Activated T-helper 2 cell treated with anti-CD3 and anti-CD28 coated beads, Interferon-gamma antibody, Interleukin-2, Interleukin-4, amounts not matched to agents 10 μg/mL and 5 μg/mL and 100 μg/mL, durations not matched to agents 14 hours and 24 hours and 36 hours (primary cell): ENCODE data around the gene GPX7. TPM values are rescaled to one million over a fixed set of nuclear protein-coding genes. Genes with fewer than 3 reads are reported as not detected.

Source experiments
- DNase-seq: peaks from one replicate; pipeline ENCODE4 v3.0.0; 2021; ENCODE audit warnings: low spot score
- H3K27ac Mint-ChIP-seq: one replicate; pipeline ENCODE4 v1.8.0; 2021; ENCODE audit warnings: mixed read lengths
- H3K27me3 Mint-ChIP-seq: one replicate; pipeline ENCODE4 v1.8.0; 2021; ENCODE audit warnings: low read depth, mixed read lengths
- H3K36me3 Mint-ChIP-seq: one replicate; pipeline ENCODE4 v1.8.0; 2021; ENCODE audit warnings: low read depth, mixed read lengths
- H3K4me1 Mint-ChIP-seq: one replicate; pipeline ENCODE4 v1.8.0; 2021; ENCODE audit warnings: low read depth, mixed read lengths
- H3K4me3 Mint-ChIP-seq: one replicate; pipeline ENCODE4 v1.8.0; 2021; ENCODE audit warnings: low read depth, mild to moderate bottlenecking, moderate library complexity, mixed read lengths
- H3K9me3 Mint-ChIP-seq: one replicate; pipeline ENCODE4 v1.8.0; 2021; ENCODE audit warnings: mixed read lengths
- intact Hi-C: fragments of 100-400 bp; cut with micrococcal nuclease; formaldehyde crosslinking; loops from one replicate; pipeline ENCODE4 v1.15.1; 2023
- total RNA-seq: library from RNA; stranded (reverse); gene quantifications from 2 replicates; pipeline ENCODE4 v1.2.3, GENCODE V29; 2022

Gene GPX7
- total RNA-seq, 1 donor from 2014 or later, result 31.1 TPM

DNA sequence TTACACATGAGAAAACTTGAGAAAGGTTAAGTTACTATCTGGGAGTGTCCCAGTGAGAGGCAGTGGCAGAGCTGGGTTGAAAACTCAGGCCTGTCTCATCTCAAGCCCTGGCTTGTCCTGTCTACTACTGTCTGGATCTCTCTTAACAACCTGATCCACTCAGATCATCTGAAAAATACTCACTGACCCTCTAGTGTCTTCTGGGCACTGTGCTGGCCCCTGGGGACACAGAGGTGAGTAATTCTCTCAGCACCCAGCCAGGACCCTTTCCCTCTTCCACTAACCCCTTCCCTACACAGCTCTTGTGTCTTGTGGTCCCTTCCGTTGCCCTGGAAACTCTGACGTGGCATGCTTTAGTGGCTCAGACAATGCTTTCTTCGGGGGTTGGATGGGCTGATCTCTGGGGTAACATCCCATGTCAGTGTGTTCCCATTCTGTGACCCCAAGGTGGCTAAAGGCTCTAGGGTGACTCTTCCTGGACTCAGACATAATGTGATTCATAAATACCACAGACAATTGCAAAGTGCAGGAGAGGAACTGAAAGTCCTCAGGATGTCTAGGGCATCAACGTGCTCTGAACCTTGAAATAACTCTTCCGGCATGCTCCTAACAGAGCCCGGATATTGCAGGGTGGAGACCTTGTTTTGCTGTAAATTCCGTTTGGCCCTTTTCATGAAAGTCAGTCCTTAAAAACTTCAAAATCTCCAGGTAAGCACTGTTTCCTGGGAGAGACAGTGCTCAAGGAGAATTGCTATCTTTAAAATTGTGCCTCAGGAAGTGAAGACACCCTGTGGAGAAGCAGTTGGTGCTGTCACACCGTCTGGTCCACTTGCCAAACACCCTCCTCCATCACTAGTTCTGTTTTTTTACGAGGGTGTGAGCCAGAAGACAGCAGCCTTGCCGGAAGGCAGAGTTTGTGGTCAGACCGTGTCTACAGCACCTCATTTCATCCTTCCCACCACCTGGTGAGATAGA is 34.8 kb downstream of the GPX7 start:
- peaks cover 51% of the 10 kb centered on the region for H3K4me1 Mint-ChIP-seq
- H3K9me3 Mint-ChIP-seq, result peaks cover 7% of the 10 kb centered on the region
- peaks cover 16% of the 10 kb centered on the region for H3K36me3 Mint-ChIP-seq
- intact Hi-C loops, result loop anchor here (1.0 to 5.0 kb wide), 2 partner anchors 22 to 85 kb away; partner anchors contain the start of gene TUT4
- peak overlapping the region; percentile 99 for H3K27ac Mint-ChIP-seq
- DNase-seq, result peak; percentile 78
- peak overlapping the region; percentile 69 for H3K4me3 Mint-ChIP-seq
- H3K27me3 Mint-ChIP-seq, result peaks cover 7% of the 10 kb centered on the region

DNA sequence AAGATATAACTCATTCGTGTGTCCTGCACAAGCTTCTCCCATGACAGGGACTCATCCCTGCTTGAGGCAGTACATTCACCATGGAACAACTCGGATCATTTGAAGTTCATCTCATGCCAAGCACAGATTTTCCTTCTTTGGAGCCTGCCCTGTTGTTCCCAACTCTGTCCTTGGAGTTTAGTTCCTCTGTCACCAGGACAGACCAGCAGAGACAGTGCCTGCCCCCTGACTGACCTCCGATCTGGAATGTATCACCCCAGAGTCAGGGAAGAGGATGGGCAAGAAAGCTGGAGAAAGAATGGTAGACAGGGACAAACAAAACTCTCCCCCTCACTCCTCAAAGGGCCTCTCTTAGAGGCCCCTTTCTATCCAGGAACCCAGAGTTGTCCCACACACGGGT is 35.8 kb downstream of the GPX7 start:
- H3K27me3 Mint-ChIP-seq, result peaks cover 7% of the 10 kb centered on the region
- H3K36me3 Mint-ChIP-seq, result peaks cover 18% of the 10 kb centered on the region
- no peak for DNase-seq
- H3K9me3 Mint-ChIP-seq, result peaks cover 7% of the 10 kb centered on the region
- no peak overlapping the region for H3K4me3 Mint-ChIP-seq
- intact Hi-C loops, result loop anchor here (1.0 to 5.0 kb wide), 2 partner anchors 21 to 86 kb away; partner anchors contain the start of gene TUT4
- peaks cover 53% of the 10 kb centered on the region for H3K4me1 Mint-ChIP-seq
- H3K27ac Mint-ChIP-seq, result peak overlapping the region; percentile 99

DNA sequence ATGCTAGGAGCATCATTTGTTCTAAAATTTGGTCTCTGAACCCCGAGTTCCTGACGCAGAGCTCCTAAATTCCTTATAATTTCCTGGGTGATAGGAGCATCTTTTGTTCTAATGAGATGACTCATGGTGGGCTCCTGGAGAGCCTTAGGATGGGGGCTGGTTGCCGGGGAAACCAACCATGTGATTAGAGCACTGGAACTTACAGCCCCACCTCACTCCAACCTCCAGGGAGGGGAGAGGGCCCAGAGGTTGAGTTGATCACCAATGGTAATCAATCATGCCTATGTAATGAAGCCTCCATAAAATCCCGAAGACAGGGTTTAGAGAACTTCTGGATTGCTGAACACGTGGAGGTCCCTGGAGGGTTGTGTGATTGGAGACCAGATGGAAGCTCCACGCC is 38.5 kb downstream of the GPX7 start:
- H3K27me3 Mint-ChIP-seq, result no peaks in the 10 kb centered on the region
- no peak overlapping the region for H3K27ac Mint-ChIP-seq
- peaks cover 37% of the 10 kb centered on the region for H3K4me1 Mint-ChIP-seq
- no peaks in the 10 kb centered on the region for H3K9me3 Mint-ChIP-seq
- DNase-seq, result no peak
- no peak overlapping the region for H3K4me3 Mint-ChIP-seq
- H3K36me3 Mint-ChIP-seq, result peaks cover 13% of the 10 kb centered on the region
- intact Hi-C loops, result no loop called here

DNA sequence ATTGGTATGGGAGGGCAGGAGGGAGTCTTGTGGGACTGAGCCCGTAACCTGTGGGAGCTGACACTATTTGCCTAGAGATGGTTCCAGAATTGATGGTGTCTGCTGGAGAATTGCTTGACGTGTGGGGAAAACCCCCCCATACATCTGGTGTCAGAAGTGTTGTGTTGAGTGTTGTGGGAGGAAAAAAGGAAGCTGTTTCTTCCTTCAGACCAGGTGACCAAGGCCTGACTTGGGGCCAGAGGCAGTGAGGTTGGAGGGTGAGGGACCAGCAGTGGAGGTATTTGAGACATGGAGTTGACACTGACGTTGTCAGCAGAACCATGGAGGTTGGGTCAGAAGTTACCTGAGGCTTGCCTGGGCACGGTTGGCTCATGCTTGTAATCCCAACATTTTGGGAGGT is 39.1 kb downstream of the GPX7 start:
- Mint-ChIP-seq H3K4me3 (no peak overlapping the region), H3K9me3 (no peaks in the 10 kb centered on the region), H3K36me3 (peaks cover 13% of the 10 kb centered on the region), H3K4me1 (peaks cover 37% of the 10 kb centered on the region), H3K27ac (no peak overlapping the region), H3K27me3 (no peaks in the 10 kb centered on the region)
- intact Hi-C loops, result no loop called here
- no peak for DNase-seq

- Mint-ChIP-seq H3K9me3 (no peaks in the 10 kb centered on the region), H3K4me1 (peaks cover 9% of the 10 kb centered on the region), H3K4me3 (no peak overlapping the region), H3K27me3 (no peaks in the 10 kb centered on the region), H3K27ac (no peak overlapping the region), H3K36me3 (peaks cover 3% of the 10 kb centered on the region)
- intact Hi-C loops, result no loop called here
- DNase-seq, result no peak
Measured at GRCh38 chr1:52645261-52645660, 43.1 kb downstream of the GPX7 start.

DNA sequence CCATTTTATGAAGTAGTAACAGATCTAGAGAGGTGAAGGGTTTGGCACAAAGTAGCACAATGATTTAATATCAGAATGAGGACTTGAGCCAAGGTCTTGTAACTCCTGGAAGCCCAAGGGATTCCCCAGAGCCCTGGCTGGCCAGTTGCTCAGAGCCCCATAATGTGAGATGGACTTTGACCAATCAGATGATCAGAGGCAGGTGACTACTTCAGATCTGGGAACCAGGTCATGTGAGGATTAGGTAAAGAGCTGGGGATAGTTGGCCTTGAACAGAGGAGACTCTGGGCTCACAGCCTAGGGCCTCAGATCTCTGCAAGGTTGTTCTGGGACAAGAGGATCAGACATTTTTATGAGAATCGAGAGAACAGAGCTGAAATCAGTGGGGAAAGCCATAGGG is 49.7 kb downstream of the GPX7 start:
- Mint-ChIP-seq H3K36me3 (no peaks in the 10 kb centered on the region), H3K27me3 (no peaks in the 10 kb centered on the region), H3K9me3 (no peaks in the 10 kb centered on the region), H3K4me1 (peaks cover 6% of the 10 kb centered on the region), H3K4me3 (no peak overlapping the region), H3K27ac (no peak overlapping the region)
- no peak for DNase-seq
- intact Hi-C loops, result no loop called here

DNA sequence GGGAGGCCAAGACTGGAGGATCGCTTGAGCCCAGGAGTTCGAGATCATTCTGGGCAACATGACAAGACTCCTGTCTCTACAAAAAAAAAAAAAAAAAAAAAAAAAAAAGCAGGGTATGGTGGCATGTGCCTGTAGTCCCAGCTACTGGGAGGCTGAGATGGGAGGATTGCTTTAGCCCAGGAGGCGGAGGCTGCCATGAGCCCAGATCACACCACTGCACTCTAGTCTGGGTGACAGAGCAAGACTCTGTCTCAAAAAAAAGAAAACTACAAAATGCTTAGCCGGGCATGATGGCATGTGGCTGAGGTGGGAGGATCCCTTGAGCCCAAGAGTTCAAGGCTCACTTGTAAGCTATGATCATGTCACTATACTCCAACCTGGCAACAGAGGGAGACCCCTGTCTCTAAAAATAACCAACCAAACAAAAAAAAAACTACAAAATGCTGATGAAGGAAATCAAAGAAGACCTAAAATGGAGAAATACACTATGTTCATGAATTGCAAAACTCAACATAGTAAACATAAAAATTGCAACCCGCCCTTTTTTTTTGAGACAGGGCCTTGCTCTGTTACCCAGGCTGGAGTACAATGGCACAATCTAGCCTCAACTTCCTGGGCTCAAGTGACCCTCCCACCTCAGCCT is 51.2 kb downstream of the GPX7 start:
- intact Hi-C loops, result no loop called here
- H3K27ac Mint-ChIP-seq, result no peak overlapping the region
- no peak overlapping the region for H3K4me3 Mint-ChIP-seq
- H3K9me3 Mint-ChIP-seq, result no peaks in the 10 kb centered on the region
- DNase-seq, result no peak
- peaks cover 6% of the 10 kb centered on the region for H3K4me1 Mint-ChIP-seq
- no peaks in the 10 kb centered on the region for H3K27me3 Mint-ChIP-seq
- no peaks in the 10 kb centered on the region for H3K36me3 Mint-ChIP-seq

DNA sequence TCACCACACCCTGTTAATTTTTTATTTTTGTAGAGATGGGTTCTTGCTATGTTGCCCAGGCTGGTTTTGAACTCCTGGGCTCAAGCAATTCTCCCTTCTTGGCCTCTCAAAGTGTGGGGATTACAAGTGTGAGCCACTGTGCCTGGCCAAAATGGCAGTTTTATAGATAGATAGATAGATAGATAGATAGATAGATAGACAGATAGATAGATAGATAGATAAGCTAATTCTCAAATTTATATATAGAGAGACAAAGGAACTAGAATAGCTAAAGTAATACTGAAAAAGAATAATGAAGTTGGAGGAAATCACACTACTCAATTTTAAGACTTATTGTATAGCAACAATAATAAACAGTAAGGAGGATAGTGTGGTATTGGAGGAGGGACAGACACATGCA is 51.9 kb downstream of the GPX7 start:
- intact Hi-C loops, result no loop called here

GRCh38 chr1:52657702-52658101 is 55.5 kb downstream of the GPX7 start:
- H3K27ac Mint-ChIP-seq, result no peak overlapping the region
- no peaks in the 10 kb centered on the region for H3K27me3 Mint-ChIP-seq
- intact Hi-C loops, result no loop called here
- no peaks in the 10 kb centered on the region for H3K9me3 Mint-ChIP-seq
- no peaks in the 10 kb centered on the region for H3K36me3 Mint-ChIP-seq
- no peak for DNase-seq
- H3K4me1 Mint-ChIP-seq, result peaks cover 20% of the 10 kb centered on the region
- no peak overlapping the region for H3K4me3 Mint-ChIP-seq

More for the DNA sequence above, 51.9 kb downstream of the GPX7 start:
- no peak for DNase-seq
- no peaks in the 10 kb centered on the region for H3K27me3 Mint-ChIP-seq
- no peaks in the 10 kb centered on the region for H3K36me3 Mint-ChIP-seq
- H3K4me1 Mint-ChIP-seq, result peaks cover 10% of the 10 kb centered on the region
- H3K27ac Mint-ChIP-seq, result no peak overlapping the region
- no peak overlapping the region for H3K4me3 Mint-ChIP-seq
- no peaks in the 10 kb centered on the region for H3K9me3 Mint-ChIP-seq

Other genes with a start within 250 kb of the GPX7 start
- gene CC2D1B, start 236.2 kb upstream of the GPX7 start, total RNA-seq, result 36.0 and 38.1 TPM in 2 replicates
- 36.2 and 38.9 TPM in 2 replicates for gene ORC1, start 197.9 kb upstream of the GPX7 start, total RNA-seq
- 96.6 and 98.1 TPM in 2 replicates for gene PRPF38A, start 197.8 kb upstream of the GPX7 start, total RNA-seq
- gene TUT4, start 49.3 kb upstream of the GPX7 start, total RNA-seq, result 61.6 and 63.1 TPM in 2 replicates
- gene SHISAL2A, start 30.8 kb downstream of the GPX7 start, total RNA-seq, result 1.9 and 2.5 TPM in 2 replicates
- 31.5 and 34.2 TPM in 2 replicates for gene COA7, start 96.0 kb downstream of the GPX7 start, total RNA-seq
- gene ZYG11B, start 124.1 kb downstream of the GPX7 start, total RNA-seq, result 12.7 and 13.2 TPM in 2 replicates
- 0.30 and 0.37 TPM in 2 replicates for gene ZYG11A, start 240.4 kb downstream of the GPX7 start, total RNA-seq